Subcutaneous adipose tissue (tissue), 4 donors: ENCODE results near the gene TBC1D17. TPM values are rescaled to one million over a fixed set of nuclear protein-coding genes. Genes with fewer than 3 reads are reported as not detected.

Experiments
- CTCF ChIP-seq: fragments of 450-650 bp; IDR thresholded peaks from one replicate; pipeline ENCODE4 v1.5.1; 2016; ENCODE audit warnings: low read depth, mild to moderate bottlenecking, control low read depth, antibody characterized with exemption, moderate library complexity
- total RNA-seq, 4 donors: library from RNA; depleted of rRNA; stranded (reverse); fragments of >200 nt; gene quantifications; one replicate each; pipeline ENCODE4 v1.1.0, GENCODE V29; 2016

The TBC1D17 gene
- total RNA-seq, 4 donors from 2014 or later, result 19.2 to 60.8 (median 29.1) TPM

GRCh38 chr19:49863254-49863934 is 14.1 kb upstream of the TBC1D17 start:
- no peak for TF ChIP-seq CTCF

- no peak for TF ChIP-seq CTCF
Measured at GRCh38 chr19:49863935-49864320, 13.6 kb upstream of the TBC1D17 start.

- no peak for TF ChIP-seq CTCF
Measured at GRCh38 chr19:49864890-49865289, 12.6 kb upstream of the TBC1D17 start.

- no peak for TF ChIP-seq CTCF
Measured at GRCh38 chr19:49866933-49867782, 10.3 kb upstream of the TBC1D17 start, which contains the start of gene PNKP. TSS of gene PNKP (minus strand) at chr19:49867576. CDS start at chr19:49867204, 372 bp downstream.

GRCh38 chr19:49869009-49869483 is 8.5 kb upstream of the TBC1D17 start:
- no peak for TF ChIP-seq CTCF

- no peak for TF ChIP-seq CTCF
Measured at GRCh38 chr19:49869484-49870308, 7.8 kb upstream of the TBC1D17 start.
